GM19372 (cell line): ENCODE results near the gene LOXHD1.

Source experiments
- ATAC-seq: cut with Tn5 transposase; IDR thresholded peaks from one replicate; pipeline ENCODE4 v1.9.1; 2021; ENCODE audit warnings: mild to moderate bottlenecking, low read depth, moderate library complexity; ENCODE audit not compliant: unreplicated experiment

LOXHD1 gene, protein sequence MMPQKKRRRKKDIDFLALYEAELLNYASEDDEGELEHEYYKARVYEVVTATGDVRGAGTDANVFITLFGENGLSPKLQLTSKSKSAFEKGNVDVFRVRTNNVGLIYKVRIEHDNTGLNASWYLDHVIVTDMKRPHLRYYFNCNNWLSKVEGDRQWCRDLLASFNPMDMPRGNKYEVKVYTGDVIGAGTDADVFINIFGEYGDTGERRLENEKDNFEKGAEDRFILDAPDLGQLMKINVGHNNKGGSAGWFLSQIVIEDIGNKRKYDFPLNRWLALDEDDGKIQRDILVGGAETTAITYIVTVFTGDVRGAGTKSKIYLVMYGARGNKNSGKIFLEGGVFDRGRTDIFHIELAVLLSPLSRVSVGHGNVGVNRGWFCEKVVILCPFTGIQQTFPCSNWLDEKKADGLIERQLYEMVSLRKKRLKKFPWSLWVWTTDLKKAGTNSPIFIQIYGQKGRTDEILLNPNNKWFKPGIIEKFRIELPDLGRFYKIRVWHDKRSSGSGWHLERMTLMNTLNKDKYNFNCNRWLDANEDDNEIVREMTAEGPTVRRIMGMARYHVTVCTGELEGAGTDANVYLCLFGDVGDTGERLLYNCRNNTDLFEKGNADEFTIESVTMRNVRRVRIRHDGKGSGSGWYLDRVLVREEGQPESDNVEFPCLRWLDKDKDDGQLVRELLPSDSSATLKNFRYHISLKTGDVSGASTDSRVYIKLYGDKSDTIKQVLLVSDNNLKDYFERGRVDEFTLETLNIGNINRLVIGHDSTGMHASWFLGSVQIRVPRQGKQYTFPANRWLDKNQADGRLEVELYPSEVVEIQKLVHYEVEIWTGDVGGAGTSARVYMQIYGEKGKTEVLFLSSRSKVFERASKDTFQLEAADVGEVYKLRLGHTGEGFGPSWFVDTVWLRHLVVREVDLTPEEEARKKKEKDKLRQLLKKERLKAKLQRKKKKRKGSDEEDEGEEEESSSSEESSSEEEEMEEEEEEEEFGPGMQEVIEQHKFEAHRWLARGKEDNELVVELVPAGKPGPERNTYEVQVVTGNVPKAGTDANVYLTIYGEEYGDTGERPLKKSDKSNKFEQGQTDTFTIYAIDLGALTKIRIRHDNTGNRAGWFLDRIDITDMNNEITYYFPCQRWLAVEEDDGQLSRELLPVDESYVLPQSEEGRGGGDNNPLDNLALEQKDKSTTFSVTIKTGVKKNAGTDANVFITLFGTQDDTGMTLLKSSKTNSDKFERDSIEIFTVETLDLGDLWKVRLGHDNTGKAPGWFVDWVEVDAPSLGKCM (N-terminal part only)

DNA sequence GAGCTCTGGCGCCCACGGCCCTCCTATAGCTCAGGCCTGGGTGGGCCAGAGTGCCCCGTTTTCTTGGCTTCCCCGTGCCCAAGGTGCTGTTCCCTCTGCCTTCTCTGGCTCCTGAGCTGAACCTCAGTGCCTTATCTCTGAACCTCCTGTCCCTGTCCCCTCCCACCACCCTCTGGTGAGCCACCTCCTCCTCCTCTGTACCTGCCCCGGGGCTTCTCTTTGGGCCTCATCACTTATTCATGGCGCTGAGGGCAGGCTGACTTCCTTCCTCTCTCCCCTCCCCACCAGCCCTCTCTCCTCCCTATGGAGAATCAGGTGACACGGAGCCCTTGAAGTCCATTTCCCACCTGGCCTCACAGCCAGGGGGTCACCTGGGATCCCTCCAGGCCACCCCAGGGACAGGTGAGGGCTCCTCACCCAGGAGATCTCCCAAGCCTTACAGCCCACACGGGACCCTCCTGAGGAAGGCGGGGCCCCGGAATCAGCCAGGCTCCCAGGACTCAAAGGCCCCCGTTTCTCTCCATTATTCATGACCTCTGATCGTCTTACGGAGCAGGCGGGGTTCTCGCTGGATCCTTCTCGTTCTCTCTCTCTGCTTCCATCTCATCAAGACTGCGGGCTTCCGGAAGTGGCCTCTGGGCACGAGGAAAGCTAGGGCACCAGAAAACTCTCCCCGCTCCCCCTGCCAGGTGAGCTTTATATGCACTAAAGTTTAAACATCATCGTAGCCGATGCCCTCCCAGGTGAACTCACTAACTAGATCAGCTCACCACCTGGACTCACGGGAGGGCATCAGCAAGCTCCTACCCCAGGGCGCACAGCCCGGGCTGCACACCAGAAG lies at the start of gene LOXHD1:
Gene LOXHD1 (minus strand): TSS at position 106 of the 841 bp plus-strand sequence. CDS start 187 bp downstream, outside the sequence.
- no peak for ATAC-seq

DNA sequence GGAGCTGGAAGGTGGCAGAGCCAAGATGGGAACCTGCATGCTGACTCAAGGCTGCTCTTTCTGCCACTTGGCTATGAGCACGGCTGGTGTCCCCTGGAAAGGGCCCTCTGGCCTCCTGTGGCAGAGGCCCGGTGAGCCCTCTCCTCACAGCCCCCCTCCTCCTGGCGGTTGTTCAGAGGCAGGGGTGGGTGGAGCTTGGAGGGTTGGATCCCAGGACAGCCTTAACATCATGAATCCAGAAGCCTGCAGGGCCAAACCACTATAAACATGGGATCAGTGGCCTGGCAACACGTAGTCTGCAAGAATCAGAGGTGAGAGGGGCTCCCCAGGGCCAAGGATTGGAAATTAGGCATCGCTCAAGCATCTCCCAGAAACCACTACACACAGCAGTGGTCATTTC lies 48.5 kb upstream of the LOXHD1 start:
- no peak for ATAC-seq

DNA sequence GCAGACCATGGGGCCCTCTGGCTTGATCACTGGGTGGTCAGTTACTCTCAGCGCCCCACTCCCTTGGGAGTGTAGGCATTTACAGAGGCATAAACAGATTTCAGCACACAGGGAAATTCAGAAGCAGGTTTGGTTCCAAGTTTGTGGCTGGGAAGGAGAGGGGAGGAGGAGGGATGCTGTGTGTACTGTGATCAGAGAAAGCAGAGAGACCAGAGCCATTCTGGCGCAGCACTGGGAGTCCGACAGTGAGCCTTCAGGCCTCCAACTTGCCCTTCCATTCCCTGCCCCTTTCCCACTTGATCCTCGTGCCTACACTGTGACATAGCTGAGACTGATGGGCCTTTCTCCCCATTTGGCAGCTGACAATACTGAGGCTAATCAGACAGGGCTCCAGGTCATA lies 47.8 kb upstream of the LOXHD1 start:
- no peak for ATAC-seq

DNA sequence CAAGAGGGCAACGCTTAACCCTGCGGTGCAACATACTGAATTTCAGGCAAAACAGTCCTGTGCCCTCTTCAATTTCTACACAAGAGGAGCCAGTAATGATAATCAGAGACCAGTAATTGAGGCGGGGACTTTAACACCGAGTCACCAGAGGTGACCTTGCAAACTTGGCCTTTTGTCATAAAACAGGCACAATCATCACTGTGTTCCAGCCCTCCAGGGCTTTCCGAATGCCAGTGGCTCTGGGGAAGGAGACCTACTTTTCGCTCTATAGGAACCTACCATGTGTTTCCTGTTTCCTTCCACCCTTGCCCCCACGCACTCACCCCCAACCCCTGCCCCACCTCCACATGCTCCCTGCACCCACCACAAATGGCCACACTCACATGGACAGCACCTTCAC lies 47.2 kb upstream of the LOXHD1 start:
- ATAC-seq = no peak

DNA sequence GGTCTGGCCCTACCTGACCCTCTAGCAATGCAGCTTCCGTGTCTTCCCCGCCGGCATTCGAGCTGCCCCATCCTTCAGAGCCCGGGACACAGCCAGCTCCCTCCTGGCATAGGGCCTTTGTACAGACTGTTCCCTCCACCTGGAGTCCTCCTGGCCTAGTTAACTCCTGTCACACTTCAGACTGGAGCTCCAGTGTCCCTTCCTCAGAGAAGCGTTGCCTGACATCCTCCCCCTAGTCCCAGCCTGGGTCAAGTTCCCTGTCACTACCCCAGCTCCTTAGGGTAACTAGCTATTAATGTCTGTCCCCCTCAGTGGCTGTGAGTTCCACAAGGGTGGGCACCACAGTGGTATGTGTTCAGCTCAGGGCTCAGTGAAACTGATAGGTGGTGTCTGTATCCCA lies 45.5 kb upstream of the LOXHD1 start:
- no peak for ATAC-seq

DNA sequence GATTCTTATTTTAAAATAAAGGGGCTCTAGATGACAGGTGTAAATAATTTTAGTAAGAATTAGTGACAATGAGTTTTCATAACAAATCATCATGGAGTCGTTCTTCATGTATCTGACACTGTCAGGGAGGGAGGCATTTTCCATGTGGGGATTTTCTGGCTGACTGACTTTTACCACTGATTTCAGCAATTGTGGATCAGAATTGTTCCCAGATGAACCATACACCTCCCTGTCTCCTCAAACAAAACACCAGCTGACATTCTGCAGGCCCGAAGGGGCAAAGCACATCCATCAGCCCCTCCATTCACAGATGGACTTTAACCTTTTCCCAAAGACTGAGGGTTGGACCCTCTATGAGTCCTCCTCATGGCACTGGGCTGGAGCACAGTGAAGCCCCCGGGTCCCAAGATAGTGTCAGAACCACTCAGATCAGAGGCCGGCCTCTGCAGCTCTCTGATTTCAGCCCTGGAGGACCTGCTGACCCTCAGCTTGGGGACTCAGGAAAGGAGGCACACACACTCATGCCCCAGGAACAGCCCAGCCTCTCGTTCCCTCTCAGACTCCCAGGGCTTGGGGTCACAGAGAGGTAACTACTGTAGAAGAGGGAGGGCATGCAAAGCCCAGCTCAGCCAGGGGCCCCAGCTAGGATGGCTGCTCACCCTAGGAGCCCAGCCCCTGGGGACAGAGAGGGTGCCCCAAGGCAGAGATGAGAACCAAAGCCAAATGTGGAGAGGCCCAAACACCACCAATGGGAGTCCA lies 43.2 kb upstream of the LOXHD1 start:
- no peak for ATAC-seq

DNA sequence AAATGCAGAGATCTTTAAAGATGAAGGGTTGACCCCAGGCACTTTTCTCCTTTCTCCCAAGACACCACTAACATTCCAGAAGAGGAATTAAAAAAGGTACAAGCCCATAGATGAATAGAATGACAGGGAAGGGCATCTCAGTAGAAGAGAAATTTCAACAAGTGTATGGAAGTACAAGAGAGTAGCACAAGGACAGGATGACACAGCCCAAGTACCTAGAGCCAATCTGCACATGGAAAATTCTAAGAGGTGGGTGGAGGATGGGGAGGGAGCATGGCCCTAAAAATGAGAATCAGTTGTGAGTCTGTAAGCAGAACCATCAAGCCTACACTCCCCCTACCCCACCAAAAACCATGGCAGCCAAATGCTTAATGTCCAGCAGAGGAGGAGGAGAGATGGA lies 39.7 kb upstream of the LOXHD1 start:
- ATAC-seq = no peak

DNA sequence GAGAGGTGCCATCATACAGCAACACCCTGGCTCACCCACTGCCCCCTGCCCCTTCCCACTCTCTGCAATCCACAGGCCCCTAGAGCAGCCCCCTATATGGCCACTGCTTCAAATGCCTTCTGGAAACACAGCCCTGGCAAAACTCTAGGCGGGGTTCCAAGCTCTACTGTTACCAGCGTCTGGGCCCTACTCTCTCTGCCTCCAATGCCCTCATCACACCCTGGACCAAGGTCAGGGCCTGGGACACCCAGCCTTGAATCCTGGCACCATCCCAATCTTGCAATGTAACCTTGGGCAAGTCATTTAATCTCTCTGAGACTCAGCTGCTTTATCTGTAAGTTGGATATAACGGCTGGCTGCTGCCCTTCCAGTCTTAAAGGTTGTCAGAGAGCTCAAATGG lies 39.2 kb upstream of the LOXHD1 start:
- no peak for ATAC-seq

DNA sequence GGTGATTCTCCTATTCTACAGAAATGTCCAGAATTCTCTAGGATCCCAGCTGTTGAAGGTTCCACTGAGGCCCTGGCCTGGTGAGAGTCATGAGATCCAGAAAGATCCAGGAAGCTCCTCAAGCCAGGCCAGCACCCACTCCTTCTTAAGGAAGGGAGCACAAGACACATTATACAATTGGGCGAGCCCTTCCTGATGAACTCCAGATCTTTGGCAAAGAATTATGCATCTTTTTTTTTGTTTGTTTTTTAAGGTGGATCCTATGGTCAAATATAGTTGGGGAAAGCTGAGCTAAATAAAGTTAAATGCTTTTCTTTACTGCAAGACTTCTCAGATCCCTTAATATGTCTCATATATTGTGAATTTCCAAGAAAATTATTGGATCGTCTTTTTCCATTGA lies 37.0 kb upstream of the LOXHD1 start:
- ATAC-seq = no peak

DNA sequence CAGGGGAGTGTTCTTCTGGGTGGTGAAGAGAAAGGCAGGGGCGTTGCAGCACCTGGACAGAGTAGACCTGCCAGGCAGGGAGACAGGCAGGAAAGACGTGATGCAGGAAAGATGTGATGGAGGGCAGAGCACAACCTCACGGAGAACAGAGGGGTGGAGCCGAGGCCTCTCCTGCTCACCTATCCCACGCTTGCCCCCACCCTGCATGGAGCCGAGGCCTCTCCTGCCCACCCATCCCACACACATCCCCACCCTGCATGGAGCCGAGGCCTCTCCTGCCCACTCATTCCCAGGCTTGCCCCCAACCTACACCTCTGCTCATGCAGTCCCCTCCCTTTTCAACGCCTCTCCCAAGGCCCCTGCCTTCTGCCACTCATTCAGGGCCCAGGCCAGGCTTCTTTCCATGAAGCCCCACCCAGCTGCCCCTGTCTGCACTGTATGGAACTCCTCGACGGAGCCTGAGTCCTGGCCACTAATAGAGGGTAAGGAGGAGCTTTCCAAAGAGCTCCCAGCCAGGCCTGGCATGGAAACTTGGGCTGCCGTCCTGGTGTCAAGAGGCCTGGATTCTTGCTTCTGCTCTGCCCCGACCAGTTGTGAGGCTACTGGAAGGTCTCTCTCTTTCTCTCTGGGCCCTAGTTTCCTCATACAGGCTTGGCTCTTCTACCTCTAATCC lies 32.0 kb upstream of the LOXHD1 start:
- no peak for ATAC-seq

DNA sequence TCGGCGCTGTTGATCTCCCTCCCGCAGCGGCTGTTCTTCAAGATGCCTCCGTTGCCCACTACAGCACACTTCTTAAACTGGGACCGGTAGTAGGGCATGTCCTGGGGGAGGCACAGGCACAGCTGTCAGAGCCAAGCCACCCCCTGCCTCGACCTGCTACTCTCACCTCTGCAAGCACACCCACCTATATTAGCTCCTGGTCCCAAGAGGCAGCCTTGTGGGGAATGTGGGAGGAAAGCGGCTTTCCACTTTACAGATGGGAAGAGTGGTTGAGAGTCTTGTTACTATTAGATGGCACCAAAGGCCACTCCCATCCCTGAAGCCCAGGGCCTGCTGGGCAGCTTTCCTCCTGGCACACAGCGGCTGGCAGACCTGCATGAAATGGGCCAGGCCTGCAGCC lies 29.2 kb upstream of the LOXHD1 start:
- no peak for ATAC-seq

DNA sequence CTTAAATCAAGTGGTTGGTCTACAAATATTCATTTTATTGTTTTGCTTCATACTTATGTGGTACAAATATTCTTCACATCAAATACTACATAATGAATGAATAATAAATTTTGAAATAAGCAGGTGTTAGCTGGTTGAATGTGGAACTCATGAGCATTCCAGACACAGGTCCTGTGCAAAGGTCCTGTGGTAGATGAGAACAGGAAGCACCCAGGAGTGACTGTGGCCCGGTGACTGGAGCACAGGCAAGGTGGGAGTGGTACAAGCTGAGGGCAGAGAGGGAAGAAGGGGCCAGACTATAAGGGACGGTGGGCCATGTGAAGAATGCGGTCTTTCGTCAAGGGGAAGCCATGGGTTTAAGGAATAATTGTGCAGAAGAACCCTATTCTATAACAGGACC lies 26.2 kb upstream of the LOXHD1 start:
- ATAC-seq = no peak

DNA sequence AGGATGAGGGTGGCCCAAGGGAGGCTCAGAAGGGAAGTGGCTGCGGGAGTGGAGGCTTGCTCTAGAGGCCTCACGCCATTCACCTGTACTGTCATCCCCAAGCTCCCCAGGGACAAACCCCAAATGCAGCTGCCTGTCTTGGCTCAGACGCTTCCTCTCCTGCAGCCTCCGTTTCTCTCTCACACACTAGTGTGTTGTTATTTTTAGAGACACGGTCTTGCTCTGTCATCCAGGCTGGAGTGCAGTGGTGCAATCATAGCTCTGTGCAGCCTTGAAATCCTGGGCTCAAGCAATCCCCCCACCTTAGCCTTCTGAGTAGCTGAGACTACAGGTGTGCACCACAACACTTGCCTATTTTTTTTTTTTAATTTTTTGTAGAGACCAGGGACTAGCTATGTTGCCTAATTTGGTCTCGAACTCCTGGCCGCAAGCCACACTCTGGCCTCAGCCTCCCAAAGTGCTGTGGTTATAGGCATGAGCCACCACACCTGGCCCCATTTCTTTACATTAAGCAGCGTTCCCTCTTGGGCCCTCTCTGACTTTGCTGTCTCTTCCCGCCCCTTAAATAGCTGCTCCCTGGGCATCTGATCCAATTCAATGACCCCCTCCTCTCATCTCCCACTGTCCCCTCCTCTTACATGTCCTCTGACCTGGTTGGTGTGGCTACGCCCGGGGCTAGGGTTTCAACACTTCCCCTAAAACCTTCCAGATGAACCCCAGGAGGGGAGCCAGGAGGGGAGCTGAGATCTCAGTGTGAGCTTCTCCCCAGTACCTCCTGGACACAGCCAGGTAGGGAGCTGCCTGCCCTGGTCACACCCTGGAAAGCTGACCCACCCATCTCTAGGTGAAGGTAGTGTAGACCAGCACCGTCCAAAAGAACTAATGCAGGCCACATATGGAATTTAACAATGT lies 24.0 kb upstream of the LOXHD1 start:
- no peak for ATAC-seq

DNA sequence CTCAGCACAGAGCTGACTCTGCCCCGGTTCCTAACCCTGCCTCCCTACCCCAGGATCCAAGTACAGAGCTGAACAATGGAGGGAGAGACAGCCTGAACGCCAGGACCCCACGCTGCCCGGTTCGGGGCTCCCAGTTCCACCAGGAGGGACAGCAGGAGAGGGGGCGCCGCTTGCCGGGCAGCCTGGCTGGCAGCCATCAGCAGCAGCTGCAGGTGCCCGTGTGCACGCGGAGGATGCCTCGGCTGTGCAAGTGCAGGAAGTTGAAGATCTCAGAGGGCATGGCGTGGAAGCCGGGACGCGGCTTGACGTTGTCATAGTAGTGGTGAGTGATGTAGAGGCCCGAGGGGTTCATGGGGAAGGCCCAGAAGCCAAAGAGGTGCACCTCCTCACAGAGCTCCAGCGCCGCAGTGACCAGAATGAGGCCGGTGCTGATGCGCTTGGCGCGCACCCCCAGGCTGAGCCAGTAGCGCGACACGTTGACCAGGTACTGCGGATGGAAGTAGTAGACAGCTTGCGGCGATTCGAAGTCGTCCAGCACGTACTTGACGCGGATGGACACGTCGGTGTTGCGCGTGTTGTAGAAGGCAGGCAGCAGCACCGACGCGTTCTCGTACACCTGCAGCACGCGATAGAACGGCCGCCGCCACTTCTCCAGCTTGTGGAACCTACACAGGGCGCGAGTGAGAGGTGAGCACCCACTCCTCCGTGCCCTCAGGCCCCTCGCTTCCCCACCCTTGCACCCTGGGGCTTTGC lies 23.0 kb upstream of the LOXHD1 start:
- ATAC-seq = no peak

DNA sequence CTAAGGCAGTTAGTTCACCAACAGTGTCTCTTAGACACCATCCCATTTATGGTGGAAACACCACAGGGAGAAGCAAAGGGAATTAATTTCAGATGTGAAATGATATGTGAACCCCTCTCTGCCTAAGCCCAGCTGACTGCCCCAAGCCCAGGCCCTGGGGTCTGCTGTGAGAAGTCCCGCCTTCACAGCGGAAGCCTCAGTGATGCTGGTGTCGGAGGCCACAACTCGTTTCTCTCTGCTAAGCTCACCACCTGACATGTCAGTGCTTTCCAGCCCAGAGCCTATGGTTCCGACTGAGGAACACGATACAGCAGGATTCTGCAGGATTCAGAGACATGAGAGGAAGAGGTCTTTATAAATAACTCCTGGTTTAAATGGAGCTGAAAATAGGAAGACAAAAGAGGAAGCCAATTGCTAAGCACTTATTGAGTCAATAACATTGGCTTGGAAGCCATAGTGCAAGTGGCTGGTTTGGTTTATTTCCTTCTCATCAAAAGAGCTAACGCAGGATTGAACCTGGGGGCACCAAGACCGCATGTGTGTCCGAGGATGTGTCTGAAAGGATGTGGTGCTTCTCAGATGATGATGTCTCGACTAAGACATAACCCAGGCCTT lies 21.9 kb upstream of the LOXHD1 start:
- ATAC-seq = no peak

DNA sequence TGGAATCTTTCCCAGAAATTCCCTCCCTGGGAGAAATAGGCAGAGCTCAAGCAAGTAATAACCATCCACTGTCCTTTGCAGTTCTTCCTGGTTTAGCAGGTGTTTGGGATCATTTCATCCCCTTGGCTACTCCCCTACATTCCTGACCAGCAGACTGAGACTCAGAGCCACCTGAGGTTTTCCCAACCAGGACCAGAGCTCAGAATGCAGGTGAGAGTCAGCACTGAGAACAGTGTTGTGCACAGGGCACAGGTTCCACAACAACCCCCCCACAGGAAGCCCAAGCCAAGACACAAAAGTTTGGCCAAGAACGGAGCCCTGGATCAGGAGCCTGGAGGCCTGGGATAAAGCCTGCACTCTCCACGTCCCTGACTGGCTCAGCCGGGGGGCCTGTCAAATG lies 21.0 kb upstream of the LOXHD1 start:
- ATAC-seq = no peak

DNA sequence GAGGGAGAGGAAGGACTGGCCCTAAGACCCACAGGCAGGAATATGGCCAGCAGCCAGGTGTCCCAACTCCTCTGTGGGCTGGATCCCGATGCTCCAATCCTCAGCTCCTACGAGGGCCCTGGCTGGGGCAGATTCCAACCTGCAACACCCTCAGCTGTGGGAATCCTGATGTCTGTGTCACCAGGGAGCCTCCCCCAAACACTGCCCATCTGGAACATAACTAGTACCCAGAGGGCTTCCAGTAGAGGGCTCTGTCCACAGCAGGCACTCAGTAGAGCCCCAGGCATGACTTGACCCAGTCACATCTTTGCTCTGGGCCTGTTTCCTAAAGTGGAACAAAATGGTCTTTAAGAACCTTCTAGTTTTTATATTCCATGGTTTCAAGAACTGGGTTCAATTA lies 20.6 kb upstream of the LOXHD1 start:
- ATAC-seq = no peak
